ENCODE measurements around the gene TUB. TPM values are rescaled to one million over a fixed set of nuclear protein-coding genes. Genes with fewer than 3 reads are reported as not detected.

Gene TUB
- total RNA-seq, 1 experiment from 2014 or later: 3.3 TPM

DNA sequence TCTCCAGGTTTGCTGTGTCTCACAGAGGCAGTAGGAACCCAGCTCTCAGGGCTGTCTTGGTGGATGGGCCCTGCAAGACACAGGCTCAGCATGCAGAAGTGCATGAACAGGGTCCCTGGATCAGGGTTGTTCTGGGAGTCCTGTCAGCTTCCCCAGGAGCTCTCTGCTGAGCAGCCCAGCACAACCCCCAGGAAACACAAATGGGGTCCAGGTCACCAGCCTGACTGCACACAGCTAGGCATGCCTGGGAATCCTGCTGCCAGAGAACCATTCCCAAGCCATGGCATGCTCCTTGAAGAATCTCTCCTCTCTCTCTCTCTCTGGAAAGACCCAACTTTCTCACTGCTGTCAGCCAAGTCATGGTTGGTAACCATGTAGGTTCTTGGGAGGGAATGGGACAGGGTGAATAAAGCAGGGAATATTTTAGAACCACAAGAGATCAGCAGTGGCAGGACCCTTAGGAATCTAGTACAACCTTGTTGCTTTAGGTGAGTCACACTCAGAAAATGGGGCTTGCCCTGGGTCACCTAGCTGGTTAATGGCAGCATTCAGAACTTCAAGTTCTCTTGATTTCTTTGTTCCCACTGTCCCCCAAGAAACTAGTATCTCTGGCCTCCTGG lies 21.4 kb downstream of the TUB start:
- Histone ChIP-seq H3K27ac (ENCODE audit: low read length) (no peak overlapping the region), H3K4me2 (ENCODE audit: low read length) (no peak overlapping the region), H3K9ac (ENCODE audit: low read length) (no peak overlapping the region), H3K4me1 (ENCODE audit: insufficient read depth, low read length) (no peaks in the 10 kb centered on the region), H3K9me3 (ENCODE audit: low read length) (no peaks in the 10 kb centered on the region), H2AFZ (ENCODE audit: low read length) (no peak overlapping the region), H3F3A (ENCODE audit: low read length, unreplicated experiment) (no peaks in the 10 kb centered on the region), H3K36me3 (ENCODE audit: low read depth, low read length) (no peaks in the 10 kb centered on the region), H3K9me2 (replicated peaks; ENCODE audit: low read length) (no peaks in the 10 kb centered on the region), H4K20me1 (ENCODE audit: low read length) (no peaks in the 10 kb centered on the region), H3K4me3 (ENCODE audit: low read length) (no peak overlapping the region), H3K27me3 (ENCODE audit: low read length) (no peaks in the 10 kb centered on the region), H3K79me2 (ENCODE audit: low read length) (no peaks in the 10 kb centered on the region)
- TF ChIP-seq EZH2 (IDR thresholded peaks at IDR 0.05; ENCODE audit: low read length, unreplicated experiment) (no peak), EZH2phosphoT487 (IDR thresholded peaks at IDR 0.05; ENCODE audit: borderline replicate concordance, low read length) (no peak), CTCF (conservative IDR thresholded peaks at IDR 0.05; ENCODE audit: low read depth, low read length) (no peak)
- ChIA-PET POLR2A (ENCODE audit: unreplicated experiment) (no interaction called here), CTCF (no interaction called here)
- ATAC-seq (no peak), DNase-seq (no peak)
- no TSS peak for BruUV-seq (replicated peaks)
- intact Hi-C loops (cut with micrococcal nuclease): no loop called here

DNA sequence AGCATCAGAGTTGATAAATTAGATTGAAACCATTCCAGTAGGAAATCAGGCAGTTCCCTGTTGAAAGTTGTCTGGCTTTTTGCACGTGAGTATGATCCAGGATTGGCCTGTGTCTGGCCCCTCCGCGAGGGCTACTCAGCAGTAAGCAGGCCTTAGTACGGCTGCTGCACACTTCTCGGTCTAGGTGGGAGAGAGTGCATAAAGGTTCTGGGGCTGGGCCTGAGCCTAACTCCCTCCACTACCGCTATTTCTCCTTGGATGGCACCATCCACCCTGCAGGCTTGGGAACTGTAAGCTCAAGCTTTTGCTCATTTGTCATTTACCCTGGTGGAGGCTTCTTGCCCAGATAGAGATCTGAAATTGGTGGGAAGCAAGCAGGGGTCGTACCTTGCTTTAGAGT lies 22.0 kb downstream of the TUB start:
- CTCF ChIA-PET: no interaction called here
- intact Hi-C loops (cut with micrococcal nuclease): no loop called here
- Histone ChIP-seq H3K36me3 (ENCODE audit: low read depth, low read length) (no peaks in the 10 kb centered on the region), H3K27me3 (ENCODE audit: low read length) (no peaks in the 10 kb centered on the region), H3K4me2 (ENCODE audit: low read length) (no peak overlapping the region), H3K27ac (ENCODE audit: low read length) (no peak overlapping the region), H2AFZ (ENCODE audit: low read length) (no peak overlapping the region), H3K9me3 (ENCODE audit: low read length) (no peaks in the 10 kb centered on the region), H3K9ac (ENCODE audit: low read length) (no peak overlapping the region), H3K4me1 (ENCODE audit: insufficient read depth, low read length) (no peaks in the 10 kb centered on the region), H3K4me3 (ENCODE audit: low read length) (no peak overlapping the region), H3K9me2 (replicated peaks; ENCODE audit: low read length) (no peaks in the 10 kb centered on the region), H3F3A (ENCODE audit: low read length, unreplicated experiment) (no peaks in the 10 kb centered on the region), H4K20me1 (ENCODE audit: low read length) (no peaks in the 10 kb centered on the region), H3K79me2 (ENCODE audit: low read length) (no peaks in the 10 kb centered on the region)
- TF ChIP-seq EZH2phosphoT487 (IDR thresholded peaks at IDR 0.05; ENCODE audit: borderline replicate concordance, low read length) (no peak), EZH2 (IDR thresholded peaks at IDR 0.05; ENCODE audit: low read length, unreplicated experiment) (no peak), CTCF (conservative IDR thresholded peaks at IDR 0.05; ENCODE audit: low read depth, low read length) (no peak)
- no TSS peak for BruUV-seq (replicated peaks)
- ATAC-seq (no peak), DNase-seq (no peak)
- POLR2A ChIA-PET (ENCODE audit: unreplicated experiment): no interaction called here

DNA sequence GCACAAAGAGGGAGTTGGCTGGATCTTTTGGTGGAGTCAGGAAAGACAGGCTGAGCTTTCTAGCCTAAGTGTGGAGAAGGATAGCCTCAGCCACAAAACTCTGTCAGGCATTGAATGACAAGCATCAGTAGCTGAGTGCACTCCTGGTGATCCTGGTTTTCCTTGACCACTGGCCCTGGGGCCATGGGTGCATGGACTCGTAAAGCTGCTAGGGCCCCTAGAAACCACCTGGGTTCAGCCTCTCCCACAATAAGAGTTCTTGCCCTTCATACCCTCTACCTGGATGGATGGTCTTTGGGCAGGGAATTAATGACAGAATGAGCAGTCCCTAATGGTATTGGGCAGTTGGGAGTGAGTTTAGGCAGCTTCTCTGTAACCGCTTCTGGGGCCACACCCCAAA lies 22.9 kb downstream of the TUB start:
- DNase-seq (no peak), ATAC-seq (no peak)
- Histone ChIP-seq H3K4me3 (ENCODE audit: low read length) (no peak overlapping the region), H3K9ac (ENCODE audit: low read length) (no peak overlapping the region), H3F3A (ENCODE audit: low read length, unreplicated experiment) (no peaks in the 10 kb centered on the region), H3K27ac (ENCODE audit: low read length) (no peak overlapping the region), H3K4me2 (ENCODE audit: low read length) (no peak overlapping the region), H3K4me1 (ENCODE audit: insufficient read depth, low read length) (no peaks in the 10 kb centered on the region), H3K27me3 (ENCODE audit: low read length) (no peaks in the 10 kb centered on the region), H3K9me2 (replicated peaks; ENCODE audit: low read length) (no peaks in the 10 kb centered on the region), H2AFZ (ENCODE audit: low read length) (no peak overlapping the region), H3K36me3 (ENCODE audit: low read depth, low read length) (no peaks in the 10 kb centered on the region), H3K79me2 (ENCODE audit: low read length) (no peaks in the 10 kb centered on the region), H4K20me1 (ENCODE audit: low read length) (no peaks in the 10 kb centered on the region), H3K9me3 (ENCODE audit: low read length) (no peaks in the 10 kb centered on the region)
- ChIA-PET POLR2A (ENCODE audit: unreplicated experiment) (no interaction called here), CTCF (interaction anchor here (1.2 kb wide), 1 partner anchor 97 kb away, joined by 3 read pairs; no protein-coding TSS in a partner anchor)
- TF ChIP-seq EZH2 (IDR thresholded peaks at IDR 0.05; ENCODE audit: low read length, unreplicated experiment): no peak
- TF ChIP-seq CTCF (conservative IDR thresholded peaks at IDR 0.05; ENCODE audit: low read depth, low read length): no peak
- no peak for TF ChIP-seq EZH2phosphoT487 (IDR thresholded peaks at IDR 0.05; ENCODE audit: borderline replicate concordance, low read length)
- BruUV-seq (replicated peaks): no TSS peak
- intact Hi-C loops (cut with micrococcal nuclease): no loop called here
